ENCODE results near the gene RABL2B.

Gene RABL2B

GRCh38 chr22:50719814-50720300, 63.6 kb downstream of the RABL2B start:
- no peak for DNase-seq (ENCODE audit: low read depth)
- TF ChIP-seq, protein P1, sequence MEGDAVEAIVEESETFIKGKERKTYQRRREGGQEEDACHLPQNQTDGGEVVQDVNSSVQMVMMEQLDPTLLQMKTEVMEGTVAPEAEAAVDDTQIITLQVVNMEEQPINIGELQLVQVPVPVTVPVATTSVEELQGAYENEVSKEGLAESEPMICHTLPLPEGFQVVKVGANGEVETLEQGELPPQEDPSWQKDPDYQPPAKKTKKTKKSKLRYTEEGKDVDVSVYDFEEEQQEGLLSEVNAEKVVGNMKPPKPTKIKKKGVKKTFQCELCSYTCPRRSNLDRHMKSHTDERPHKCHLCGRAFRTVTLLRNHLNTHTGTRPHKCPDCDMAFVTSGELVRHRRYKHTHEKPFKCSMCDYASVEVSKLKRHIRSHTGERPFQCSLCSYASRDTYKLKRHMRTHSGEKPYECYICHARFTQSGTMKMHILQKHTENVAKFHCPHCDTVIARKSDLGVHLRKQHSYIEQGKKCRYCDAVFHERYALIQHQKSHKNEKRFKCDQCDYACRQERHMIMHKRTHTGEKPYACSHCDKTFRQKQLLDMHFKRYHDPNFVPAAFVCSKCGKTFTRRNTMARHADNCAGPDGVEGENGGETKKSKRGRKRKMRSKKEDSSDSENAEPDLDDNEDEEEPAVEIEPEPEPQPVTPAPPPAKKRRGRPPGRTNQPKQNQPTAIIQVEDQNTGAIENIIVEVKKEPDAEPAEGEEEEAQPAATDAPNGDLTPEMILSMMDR (conservative IDR thresholded peaks at IDR 0.05; ENCODE audit: low read depth, low read length): no peak
- H3K4me3 ChIP-seq (ENCODE audit: low read length): no peak overlapping the region

DNA sequence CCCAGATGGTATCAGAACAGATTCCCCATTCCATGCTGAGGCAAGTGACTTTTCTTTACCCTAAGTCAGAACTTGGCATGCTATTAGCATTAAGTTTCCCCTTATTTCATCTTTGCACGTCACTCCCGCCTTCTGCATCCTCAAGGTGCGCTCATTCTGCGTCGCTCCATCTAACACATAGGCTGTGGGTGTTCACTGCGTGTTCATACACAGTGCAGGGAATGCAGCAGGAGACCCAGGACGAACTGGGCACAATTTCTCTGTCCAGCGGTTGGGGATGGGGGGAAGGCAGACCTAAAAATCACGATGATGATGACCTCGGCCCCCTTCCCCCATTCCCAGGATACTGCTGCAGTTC, 65.1 kb downstream of the RABL2B start:
- H3K4me3 ChIP-seq (ENCODE audit: low read length): no peak overlapping the region

GRCh38 chr22:50717709-50718351, 65.6 kb downstream of the RABL2B start:
- no peak for DNase-seq (ENCODE audit: low read depth)
- TF ChIP-seq, protein P1 (conservative IDR thresholded peaks at IDR 0.05; ENCODE audit: low read depth, low read length): no peak

More for the DNA sequence above, 65.1 kb downstream of the RABL2B start:
- TF ChIP-seq, protein P1 (conservative IDR thresholded peaks at IDR 0.05; ENCODE audit: low read depth, low read length): no peak
- DNase-seq (ENCODE audit: low read depth): no peak

More at GRCh38 chr22:50717709-50718351, 65.6 kb downstream of the RABL2B start:
- no peak overlapping the region for H3K4me3 ChIP-seq (ENCODE audit: low read length)
